Keratinocyte (primary cell): Measurements from ENCODE around the gene LRRC9. TPM values are rescaled to one million over a fixed set of nuclear protein-coding genes. Genes with fewer than 3 reads are reported as not detected.

Source experiments
- DNase-seq: peaks from one replicate; pipeline ENCODE4 v3.0.0-alpha.2; 2011; ENCODE audit warnings: low read depth, missing footprints, low spot score
- FAIRE-seq: peaks from 2 replicates; lab custom pipeline; 2011; peaks lifted over from hg19 to GRCh38; lab: Jason Lieb, UNC
- H2AFZ ChIP-seq: 2 replicates; pipeline ENCODE4 v1.6.0; 2012; ENCODE audit warnings: low read length, control low read depth, inconsistent platforms; ENCODE audit not compliant: control insufficient read depth
- H3K27ac ChIP-seq: 2 replicates; pipeline ENCODE4 v1.5.1; 2011; ENCODE audit warnings: low read length; ENCODE audit not compliant: control insufficient read depth, insufficient read depth
- H3K27me3 ChIP-seq: 3 replicates; pipeline ENCODE4 v1.6.0; 2011; ENCODE audit warnings: low read length; ENCODE audit not compliant: control insufficient read depth, insufficient read depth; ENCODE audit errors: extremely low read depth
- H3K36me3 ChIP-seq, 2 experiments: 2 replicates in 1 of 2; 3 replicates in 1 of 2; pipeline ENCODE4 v1.5.1; 2011; ENCODE audit warnings: low read length in 2 of 2, mild to moderate bottlenecking in 1 of 2; ENCODE audit not compliant: control insufficient read depth in 2 of 2, insufficient read depth in 2 of 2; ENCODE audit errors: extremely low read depth in 1 of 2
- H3K4me1 ChIP-seq: 3 replicates; pipeline ENCODE4 v1.5.1; 2011; ENCODE audit warnings: low read length; ENCODE audit not compliant: control insufficient read depth, insufficient read depth; ENCODE audit errors: extremely low read depth
- H3K4me2 ChIP-seq: 3 replicates; pipeline ENCODE4 v1.6.0; 2011; ENCODE audit warnings: low read depth, low read length; ENCODE audit not compliant: control insufficient read depth, insufficient read depth; ENCODE audit errors: extremely low read depth
- H3K4me3 ChIP-seq, 3 experiments: fragments of 200-600 bp in 1 of 3; sonication (generic) in 1 of 3; 2 replicates in 2 of 3; 3 replicates in 1 of 3; pipeline ENCODE4 v1.5.1; 2011 to 2016; ENCODE audit warnings: low read length in 3 of 3, mild to moderate bottlenecking in 3 of 3, control low read depth in 2 of 3, inconsistent platforms in 1 of 3, low read depth in 1 of 3, mixed read lengths in 1 of 3, mixed run types in 1 of 3, moderate library complexity in 1 of 3; ENCODE audit not compliant: control insufficient read depth in 2 of 3, insufficient read depth in 2 of 3; ENCODE audit errors: extremely low read depth in 1 of 3
- H3K79me2 ChIP-seq: 2 replicates; pipeline ENCODE4 v1.6.0; 2012; ENCODE audit warnings: low read length; ENCODE audit not compliant: control insufficient read depth, insufficient read depth
- H3K9ac ChIP-seq: 3 replicates; pipeline ENCODE4 v1.6.0; 2011; ENCODE audit warnings: low read length; ENCODE audit not compliant: control insufficient read depth, insufficient read depth; ENCODE audit errors: extremely low read depth
- H3K9me1 ChIP-seq: 3 replicates; pipeline ENCODE4 v1.6.0; 2011; ENCODE audit warnings: low read length; ENCODE audit not compliant: control insufficient read depth, insufficient read depth; ENCODE audit errors: extremely low read depth
- H3K9me3 ChIP-seq: 2 replicates; pipeline ENCODE4 v1.5.1; 2012; ENCODE audit warnings: low read depth, low read length; ENCODE audit not compliant: control insufficient read depth
- H4K20me1 ChIP-seq: 3 replicates; pipeline ENCODE4 v1.6.0; 2011; ENCODE audit warnings: low read length; ENCODE audit not compliant: control insufficient read depth, insufficient read depth; ENCODE audit errors: extremely low read depth
- EZH2 ChIP-seq: IDR thresholded peaks from one replicate; pipeline ENCODE4 v1.6.1; 2012; ENCODE audit warnings: inconsistent platforms, mild to moderate bottlenecking, low read length, moderate library complexity
- dilution Hi-C: fragments of 300-500 bp; cut with MboI; formaldehyde crosslinking; loops from one replicate; pipeline ENCODE4 v1.7.0; 2020; ENCODE audit warnings: low sequenced_read_pairs; ENCODE audit not compliant: extremely low pct_ligation_motif_present
- polyA plus RNA-seq, 5 experiments: library from polyadenylated mRNA; depleted of rRNA in 3 of 5; stranded (reverse) in 3 of 5; stranded (forward) in 1 of 5; unstranded in 1 of 5; fragments of >200 nt; gene quantifications; 1 replicate in 1 of 5; 2 replicates in 3 of 5; 3 replicates in 1 of 5; pipeline versions ENCODE4 v1.2.1 to v1.2.3, GENCODE V29; 2011 to 2012; ENCODE audit warnings: missing spikeins in 2 of 5, low read depth in 1 of 5, low replicate concordance in 1 of 5
- TF ChIP-seq, protein P1 (sequence below), 3 experiments: IDR thresholded peaks in 1 of 3; conservative IDR thresholded peaks in 1 of 3; optimal IDR thresholded peaks in 1 of 3; 2 replicates in 2 of 3; 3 replicates in 1 of 3; pipeline versions ENCODE3 to v1.5.1; 2011; ENCODE audit warnings: low read length in 3 of 3, mild to moderate bottlenecking in 3 of 3, moderate library complexity in 2 of 3, control low read depth in 1 of 3, inconsistent platforms in 1 of 3; ENCODE audit not compliant: insufficient read depth in 2 of 3; ENCODE audit errors: extremely low read depth in 1 of 3

Gene LRRC9
- polyA plus RNA-seq, 1 donor (not counting 4 experiments of a cell fraction or from before 2014, with no cell fraction given), result not detected

DNA sequence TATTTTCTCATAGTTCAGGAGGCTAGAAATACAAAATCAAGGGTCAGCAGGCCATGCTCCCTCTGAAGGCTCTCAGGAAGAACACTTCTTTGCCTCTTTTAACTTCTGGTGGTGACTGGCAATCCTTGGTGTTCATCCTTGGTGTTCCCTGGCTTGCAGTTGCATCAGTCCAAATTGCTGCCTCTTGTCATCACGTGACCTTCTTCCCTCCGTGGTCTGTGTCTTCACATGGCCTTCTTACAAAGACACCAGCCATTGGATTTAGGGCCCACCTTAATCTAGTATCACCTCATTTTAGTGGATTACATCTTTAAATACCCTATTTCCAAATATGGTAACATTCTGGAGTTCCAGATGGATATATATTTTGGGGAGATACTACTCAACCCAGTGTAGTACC lies 7.5 kb upstream of the LRRC9 start:
- TF ChIP-seq, protein P1, sequence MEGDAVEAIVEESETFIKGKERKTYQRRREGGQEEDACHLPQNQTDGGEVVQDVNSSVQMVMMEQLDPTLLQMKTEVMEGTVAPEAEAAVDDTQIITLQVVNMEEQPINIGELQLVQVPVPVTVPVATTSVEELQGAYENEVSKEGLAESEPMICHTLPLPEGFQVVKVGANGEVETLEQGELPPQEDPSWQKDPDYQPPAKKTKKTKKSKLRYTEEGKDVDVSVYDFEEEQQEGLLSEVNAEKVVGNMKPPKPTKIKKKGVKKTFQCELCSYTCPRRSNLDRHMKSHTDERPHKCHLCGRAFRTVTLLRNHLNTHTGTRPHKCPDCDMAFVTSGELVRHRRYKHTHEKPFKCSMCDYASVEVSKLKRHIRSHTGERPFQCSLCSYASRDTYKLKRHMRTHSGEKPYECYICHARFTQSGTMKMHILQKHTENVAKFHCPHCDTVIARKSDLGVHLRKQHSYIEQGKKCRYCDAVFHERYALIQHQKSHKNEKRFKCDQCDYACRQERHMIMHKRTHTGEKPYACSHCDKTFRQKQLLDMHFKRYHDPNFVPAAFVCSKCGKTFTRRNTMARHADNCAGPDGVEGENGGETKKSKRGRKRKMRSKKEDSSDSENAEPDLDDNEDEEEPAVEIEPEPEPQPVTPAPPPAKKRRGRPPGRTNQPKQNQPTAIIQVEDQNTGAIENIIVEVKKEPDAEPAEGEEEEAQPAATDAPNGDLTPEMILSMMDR (optimal IDR thresholded peaks at IDR 0.05 in 1 of 3, IDR thresholded peaks at IDR 0.05 in 1 of 3, conservative IDR thresholded peaks at IDR 0.05 in 1 of 3; ENCODE audit: extremely low read depth in 1 of 3, insufficient read depth in 2 of 3, low read length in 3 of 3), result no peak
- TF ChIP-seq EZH2, result no peak

DNA sequence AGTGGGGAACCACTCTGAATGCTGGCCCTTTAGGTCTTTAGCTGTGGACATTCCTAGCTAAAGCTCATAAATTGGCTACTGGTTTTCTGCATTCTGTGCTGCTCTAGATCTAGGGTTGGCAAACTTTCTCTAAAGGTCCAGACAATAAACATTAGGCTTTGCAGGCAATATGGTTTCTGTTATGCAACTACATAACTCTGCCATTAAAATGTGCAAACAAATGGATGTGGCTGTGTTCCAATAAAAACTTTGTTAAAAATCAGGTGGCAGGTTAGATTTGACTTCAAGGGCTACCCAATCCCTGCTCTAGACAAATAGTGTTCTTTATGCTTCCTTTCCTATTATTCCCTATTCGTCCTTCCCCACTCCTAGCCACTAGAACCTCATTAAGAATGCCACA lies 6.8 kb upstream of the LRRC9 start:
- H3K4me1 ChIP-seq, result no peaks in the 10 kb centered on the region
- no peak overlapping the region for H3K4me2 ChIP-seq
- H3K79me2 ChIP-seq, result no peaks in the 10 kb centered on the region
- dilution Hi-C loops, result no loop called here
- FAIRE-seq (no peak), DNase-seq (no peak)
- H3K9me3 ChIP-seq, result no peaks in the 10 kb centered on the region
- no peak overlapping the region for H3K27ac ChIP-seq
- H3K4me3 ChIP-seq, result no peak overlapping the region
- H3K9me1 ChIP-seq, result no peaks in the 10 kb centered on the region
- H3K9ac ChIP-seq, result no peak overlapping the region
- TF ChIP-seq, protein P1 (optimal IDR thresholded peaks at IDR 0.05 in 1 of 3, IDR thresholded peaks at IDR 0.05 in 1 of 3, conservative IDR thresholded peaks at IDR 0.05 in 1 of 3; ENCODE audit: extremely low read depth in 1 of 3, insufficient read depth in 2 of 3, low read length in 3 of 3), result no peak
- TF ChIP-seq EZH2, result no peak
- H2AFZ ChIP-seq, result no peak overlapping the region
- H3K36me3 ChIP-seq, result no peaks in the 10 kb centered on the region
- H3K27me3 ChIP-seq, result no peaks in the 10 kb centered on the region
- no peaks in the 10 kb centered on the region for H4K20me1 ChIP-seq

More for the DNA sequence above, 7.5 kb upstream of the LRRC9 start:
- FAIRE-seq (no peak), DNase-seq (no peak)
- H3K27me3 ChIP-seq, result no peaks in the 10 kb centered on the region
- H3K4me1 ChIP-seq, result no peaks in the 10 kb centered on the region
- no peaks in the 10 kb centered on the region for H3K9me3 ChIP-seq
- no peaks in the 10 kb centered on the region for H3K36me3 ChIP-seq
- dilution Hi-C loops, result no loop called here
- H2AFZ ChIP-seq, result no peak overlapping the region
- no peak overlapping the region for H3K9ac ChIP-seq
- no peaks in the 10 kb centered on the region for H3K79me2 ChIP-seq
- H3K4me3 ChIP-seq, result no peak overlapping the region
- H3K27ac ChIP-seq, result no peak overlapping the region
- no peaks in the 10 kb centered on the region for H4K20me1 ChIP-seq
- no peaks in the 10 kb centered on the region for H3K9me1 ChIP-seq
- no peak overlapping the region for H3K4me2 ChIP-seq
